GM23338 (cell line): Measurements from ENCODE around the gene ETFBKMT. TPM values are rescaled to one million over a fixed set of nuclear protein-coding genes. Genes with fewer than 3 reads are reported as not detected.

Source experiments
- ATAC-seq: fragments of 200-7000 bp; cut with Tn5 transposase; 3 replicates; pipeline ENCODE4 v1.9.1; 2020
- DNase-seq: peaks from one replicate; pipeline ENCODE4 v3.0.0-alpha.2; 2015; ENCODE audit warnings: low spot score
- H2AFZ ChIP-seq: fragments of 200-600 bp; sonication (generic); 2 replicates; pipeline ENCODE4 v1.8.0; 2016; ENCODE audit warnings: antibody characterized with exemption, mild to moderate bottlenecking, moderate library complexity
- H3F3A ChIP-seq: fragments of 200-600 bp; sonication (generic); replicated peaks from 2 replicates; pipeline ENCODE4 v1.8.0; 2017; ENCODE audit warnings: antibody characterized with exemption, mixed run types, low read depth
- H3K27ac ChIP-seq: fragments of 200-600 bp; sonication (generic); 2 replicates; pipeline ENCODE4 v1.6.1; 2016; ENCODE audit warnings: low read depth
- H3K27me3 ChIP-seq: fragments of 200-600 bp; sonication (generic); 2 replicates; pipeline ENCODE4 v1.8.0; 2016; ENCODE audit warnings: mild to moderate bottlenecking, mixed run types, moderate library complexity; ENCODE audit not compliant: insufficient read depth
- H3K36me3 ChIP-seq: fragments of 200-600 bp; sonication (generic); 2 replicates; pipeline ENCODE4 v1.8.0; 2016; ENCODE audit warnings: mild to moderate bottlenecking; ENCODE audit not compliant: insufficient read depth
- H3K4me1 ChIP-seq: fragments of 200-600 bp; sonication (generic); 2 replicates; pipeline ENCODE4 v1.8.0; 2016; ENCODE audit warnings: mild to moderate bottlenecking, moderate library complexity; ENCODE audit not compliant: insufficient read depth
- H3K4me2 ChIP-seq: fragments of 200-600 bp; sonication (generic); 2 replicates; pipeline ENCODE4 v1.7.1; 2017; ENCODE audit warnings: mixed run types
- H3K4me3 ChIP-seq: fragments of 200-600 bp; sonication (generic); 2 replicates; pipeline ENCODE4 v1.6.1; 2016; ENCODE audit warnings: mixed run types
- H3K79me2 ChIP-seq: fragments of 200-600 bp; sonication (generic); replicated peaks from 2 replicates; pipeline ENCODE4 v1.8.0; 2017; ENCODE audit warnings: mild to moderate bottlenecking; ENCODE audit not compliant: insufficient read depth
- H3K9me2 ChIP-seq: fragments of 200-600 bp; sonication (generic); 2 replicates; pipeline ENCODE4 v1.8.0; 2017; ENCODE audit not compliant: insufficient read depth
- H4K20me1 ChIP-seq: fragments of 200-600 bp; sonication (generic); replicated peaks from 2 replicates; pipeline ENCODE4 v1.8.0; 2017; ENCODE audit warnings: mild to moderate bottlenecking; ENCODE audit not compliant: insufficient read depth
- H3K27ac Mint-ChIP-seq: 2 replicates; pipeline ENCODE4 v1.8.0; 2020; ENCODE audit warnings: inconsistent platforms, mild to moderate bottlenecking, moderate library complexity, mixed read lengths
- H3K27me3 Mint-ChIP-seq: 3 replicates; pipeline ENCODE4 v1.8.0; 2022; ENCODE audit warnings: low read depth, mild to moderate bottlenecking, moderate library complexity, mixed read lengths, inconsistent platforms; ENCODE audit not compliant: insufficient read depth, poor library complexity
- H3K36me3 Mint-ChIP-seq: 3 replicates; pipeline ENCODE4 v1.8.0; 2021; ENCODE audit warnings: low read depth, mild to moderate bottlenecking, inconsistent platforms, moderate library complexity, mixed read lengths
- H3K4me1 Mint-ChIP-seq: 3 replicates; pipeline ENCODE4 v1.8.0; 2020; ENCODE audit warnings: mild to moderate bottlenecking, inconsistent platforms, mixed read lengths
- H3K4me3 Mint-ChIP-seq: 3 replicates; pipeline ENCODE4 v1.8.0; 2021; ENCODE audit warnings: moderate library complexity, mild to moderate bottlenecking, inconsistent platforms, mixed read lengths
- H3K9me3 Mint-ChIP-seq: 3 replicates; pipeline ENCODE4 v1.8.0; 2020; ENCODE audit warnings: moderate library complexity, mild to moderate bottlenecking, inconsistent platforms, mixed read lengths
- EZH2 ChIP-seq: fragments of 200-600 bp; sonication (generic); IDR thresholded peaks from one replicate; pipeline ENCODE4 v1.8.0; 2017; ENCODE audit warnings: antibody characterized with exemption, mild to moderate bottlenecking, low read depth; ENCODE audit not compliant: unreplicated experiment
- EZH2phosphoT487 ChIP-seq: fragments of 200-600 bp; sonication (generic); IDR thresholded peaks from one replicate; pipeline ENCODE4 v1.8.1; 2018; ENCODE audit warnings: antibody characterized with exemption; ENCODE audit not compliant: unreplicated experiment
- POLR2AphosphoS5 ChIP-seq: IDR thresholded peaks from 2 replicates; pipeline ENCODE4 v1.6.1; 2016; ENCODE audit warnings: antibody characterized with exemption, low read depth
- STAT1 ChIP-seq: IDR thresholded peaks from one replicate; pipeline ENCODE4 v1.6.1; 2016; ENCODE audit warnings: antibody characterized with exemption; ENCODE audit not compliant: unreplicated experiment
- ZNF114 ChIP-seq: fragments of 250-450 bp; sonication (Bioruptor Pico); IDR thresholded peaks from 2 replicates; pipeline ENCODE4 v1.5.0; 2020; ENCODE audit warnings: mild to moderate bottlenecking, moderate library complexity
- ZNF331 ChIP-seq: fragments of 250-450 bp; sonication (Bioruptor Pico); IDR thresholded peaks from 2 replicates; pipeline ENCODE4 v1.5.0; 2020; ENCODE audit warnings: low read depth, mild to moderate bottlenecking, moderate library complexity
- polyA plus RNA-seq: library from polyadenylated mRNA; unstranded; fragments of >200 nt; fragmentation: Nextera tagmentation; extraction: Ambion mirVana; gene quantifications from 2 replicates; pipeline ENCODE4 v1.2.1, GENCODE V29; 2016
- total RNA-seq: library from RNA; depleted of rRNA; stranded (reverse); fragments of >200 nt; shearing (Covaris generic); gene quantifications from 2 replicates; pipeline ENCODE4 v1.2.3, GENCODE V29; 2014
- TF ChIP-seq, protein P1 (sequence below): IDR thresholded peaks from one replicate; pipeline ENCODE4 v1.6.1; 2018; ENCODE audit warnings: antibody characterized with exemption; ENCODE audit not compliant: unreplicated experiment
- TF ChIP-seq, protein P2 (sequence below): IDR thresholded peaks from 2 replicates; pipeline ENCODE4 v1.6.1; 2016; ENCODE audit warnings: antibody characterized with exemption
- TF ChIP-seq, protein P3 (sequence below), 2 experiments: fragments of 200-600 bp in 1 of 2; sonication (generic) in 1 of 2; conservative IDR thresholded peaks; 2 replicates each; pipeline versions ENCODE4 v1.5.1 to v1.6.1; 2016 to 2017; ENCODE audit warnings: antibody characterized with exemption in 2 of 2, low read depth in 2 of 2, mild to moderate bottlenecking in 2 of 2, moderate library complexity in 1 of 2

ETFBKMT gene
- total and polyA plus RNA-seq, 2 experiments from 2014 or later: 0.79 to 3.2 TPM

DNA sequence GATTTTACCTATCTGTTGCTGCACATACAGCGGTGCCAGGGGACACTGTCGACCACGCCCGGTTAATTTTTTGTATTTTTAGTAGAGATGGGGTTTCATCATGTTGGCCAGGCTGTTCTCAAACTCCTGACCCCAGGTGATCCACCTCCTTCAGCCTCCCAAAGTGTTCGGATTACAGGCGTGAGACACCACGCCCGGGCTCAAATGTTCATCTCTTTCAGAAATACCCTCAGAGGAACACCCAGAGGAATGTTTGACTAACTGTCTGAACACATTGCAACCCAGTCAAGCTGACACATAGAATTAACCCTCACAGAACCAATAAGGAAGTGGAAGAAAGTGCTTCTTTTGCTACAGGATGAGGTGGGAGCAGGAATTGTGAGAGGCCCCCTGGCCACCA lies 15.0 kb upstream of the ETFBKMT start (continued):
- no peak for TF ChIP-seq POLR2AphosphoS5
- TF ChIP-seq, protein P1, sequence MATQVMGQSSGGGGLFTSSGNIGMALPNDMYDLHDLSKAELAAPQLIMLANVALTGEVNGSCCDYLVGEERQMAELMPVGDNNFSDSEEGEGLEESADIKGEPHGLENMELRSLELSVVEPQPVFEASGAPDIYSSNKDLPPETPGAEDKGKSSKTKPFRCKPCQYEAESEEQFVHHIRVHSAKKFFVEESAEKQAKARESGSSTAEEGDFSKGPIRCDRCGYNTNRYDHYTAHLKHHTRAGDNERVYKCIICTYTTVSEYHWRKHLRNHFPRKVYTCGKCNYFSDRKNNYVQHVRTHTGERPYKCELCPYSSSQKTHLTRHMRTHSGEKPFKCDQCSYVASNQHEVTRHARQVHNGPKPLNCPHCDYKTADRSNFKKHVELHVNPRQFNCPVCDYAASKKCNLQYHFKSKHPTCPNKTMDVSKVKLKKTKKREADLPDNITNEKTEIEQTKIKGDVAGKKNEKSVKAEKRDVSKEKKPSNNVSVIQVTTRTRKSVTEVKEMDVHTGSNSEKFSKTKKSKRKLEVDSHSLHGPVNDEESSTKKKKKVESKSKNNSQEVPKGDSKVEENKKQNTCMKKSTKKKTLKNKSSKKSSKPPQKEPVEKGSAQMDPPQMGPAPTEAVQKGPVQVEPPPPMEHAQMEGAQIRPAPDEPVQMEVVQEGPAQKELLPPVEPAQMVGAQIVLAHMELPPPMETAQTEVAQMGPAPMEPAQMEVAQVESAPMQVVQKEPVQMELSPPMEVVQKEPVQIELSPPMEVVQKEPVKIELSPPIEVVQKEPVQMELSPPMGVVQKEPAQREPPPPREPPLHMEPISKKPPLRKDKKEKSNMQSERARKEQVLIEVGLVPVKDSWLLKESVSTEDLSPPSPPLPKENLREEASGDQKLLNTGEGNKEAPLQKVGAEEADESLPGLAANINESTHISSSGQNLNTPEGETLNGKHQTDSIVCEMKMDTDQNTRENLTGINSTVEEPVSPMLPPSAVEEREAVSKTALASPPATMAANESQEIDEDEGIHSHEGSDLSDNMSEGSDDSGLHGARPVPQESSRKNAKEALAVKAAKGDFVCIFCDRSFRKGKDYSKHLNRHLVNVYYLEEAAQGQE: no peak

DNA sequence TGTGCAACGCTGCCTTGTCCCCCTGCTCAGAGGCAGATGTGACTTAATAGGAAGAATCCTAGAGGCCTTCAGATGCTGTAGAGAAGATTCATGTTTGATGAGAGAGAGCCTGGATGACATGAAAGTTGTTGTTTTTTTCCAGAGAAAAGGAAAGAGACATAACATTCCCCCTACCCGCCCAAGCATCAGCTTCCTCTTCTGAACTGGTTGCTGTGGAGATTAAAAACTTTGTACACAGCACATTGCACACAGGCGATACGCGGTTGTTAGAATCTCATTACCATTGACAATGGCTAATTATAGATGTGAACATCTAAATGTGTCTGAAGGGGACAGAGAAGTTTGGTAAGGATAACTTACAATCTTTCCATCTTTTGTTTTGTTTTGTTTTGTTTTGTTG lies 13.6 kb upstream of the ETFBKMT start:
- H3K4me1 ChIP-seq: no peaks in the 10 kb centered on the region; the same call in 1 of the 2 replicates
- TF ChIP-seq, protein P2, sequence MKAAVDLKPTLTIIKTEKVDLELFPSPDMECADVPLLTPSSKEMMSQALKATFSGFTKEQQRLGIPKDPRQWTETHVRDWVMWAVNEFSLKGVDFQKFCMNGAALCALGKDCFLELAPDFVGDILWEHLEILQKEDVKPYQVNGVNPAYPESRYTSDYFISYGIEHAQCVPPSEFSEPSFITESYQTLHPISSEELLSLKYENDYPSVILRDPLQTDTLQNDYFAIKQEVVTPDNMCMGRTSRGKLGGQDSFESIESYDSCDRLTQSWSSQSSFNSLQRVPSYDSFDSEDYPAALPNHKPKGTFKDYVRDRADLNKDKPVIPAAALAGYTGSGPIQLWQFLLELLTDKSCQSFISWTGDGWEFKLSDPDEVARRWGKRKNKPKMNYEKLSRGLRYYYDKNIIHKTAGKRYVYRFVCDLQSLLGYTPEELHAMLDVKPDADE: no peak
- TF ChIP-seq ZNF114 (CRISPR knock-in tag) (no peak), EZH2 (no peak), STAT1 (no peak), EZH2phosphoT487 (no peak), POLR2AphosphoS5 (no peak), ZNF331 (CRISPR knock-in tag) (no peak)
- TF ChIP-seq, protein P3, sequence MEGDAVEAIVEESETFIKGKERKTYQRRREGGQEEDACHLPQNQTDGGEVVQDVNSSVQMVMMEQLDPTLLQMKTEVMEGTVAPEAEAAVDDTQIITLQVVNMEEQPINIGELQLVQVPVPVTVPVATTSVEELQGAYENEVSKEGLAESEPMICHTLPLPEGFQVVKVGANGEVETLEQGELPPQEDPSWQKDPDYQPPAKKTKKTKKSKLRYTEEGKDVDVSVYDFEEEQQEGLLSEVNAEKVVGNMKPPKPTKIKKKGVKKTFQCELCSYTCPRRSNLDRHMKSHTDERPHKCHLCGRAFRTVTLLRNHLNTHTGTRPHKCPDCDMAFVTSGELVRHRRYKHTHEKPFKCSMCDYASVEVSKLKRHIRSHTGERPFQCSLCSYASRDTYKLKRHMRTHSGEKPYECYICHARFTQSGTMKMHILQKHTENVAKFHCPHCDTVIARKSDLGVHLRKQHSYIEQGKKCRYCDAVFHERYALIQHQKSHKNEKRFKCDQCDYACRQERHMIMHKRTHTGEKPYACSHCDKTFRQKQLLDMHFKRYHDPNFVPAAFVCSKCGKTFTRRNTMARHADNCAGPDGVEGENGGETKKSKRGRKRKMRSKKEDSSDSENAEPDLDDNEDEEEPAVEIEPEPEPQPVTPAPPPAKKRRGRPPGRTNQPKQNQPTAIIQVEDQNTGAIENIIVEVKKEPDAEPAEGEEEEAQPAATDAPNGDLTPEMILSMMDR (conservative IDR thresholded peaks at IDR 0.05; ENCODE audit: low read depth in 2 of 2): no peak
- TF ChIP-seq, protein P1: no peak

More for the DNA sequence above, 13.6 kb upstream of the ETFBKMT start:
- H3K79me2 ChIP-seq: no peaks in the 10 kb centered on the region
- H3K4me2 ChIP-seq: no peak overlapping the region
- H3F3A ChIP-seq: no peaks in the 10 kb centered on the region
- H3K4me3 ChIP-seq: no peak overlapping the region
- no peaks in the 10 kb centered on the region for H3K36me3 ChIP-seq
- H3K27ac Mint-ChIP-seq: no peak overlapping the region
- H3K27ac ChIP-seq: no peak overlapping the region
- H3K27me3 ChIP-seq: no peaks in the 10 kb centered on the region
- DNase-seq (no peak), ATAC-seq (no peak)
- H3K9me2 ChIP-seq: no peaks in the 10 kb centered on the region
- no peaks in the 10 kb centered on the region for H4K20me1 ChIP-seq
- H3K9me3 Mint-ChIP-seq: no peaks in the 10 kb centered on the region; the same call in 2 of the 3 replicates
- no peak overlapping the region for H3K4me3 Mint-ChIP-seq
- no peaks in the 10 kb centered on the region for H3K27me3 Mint-ChIP-seq
- H2AFZ ChIP-seq: no peak overlapping the region
- H3K36me3 Mint-ChIP-seq: no peaks in the 10 kb centered on the region
- H3K4me1 Mint-ChIP-seq: 0 out of 3 replicates have a peak, but pooled peaks cover 3% of the 10 kb centered on the region
